ENCODE data around the gene CCL1.

The CCL1 gene

DNA sequence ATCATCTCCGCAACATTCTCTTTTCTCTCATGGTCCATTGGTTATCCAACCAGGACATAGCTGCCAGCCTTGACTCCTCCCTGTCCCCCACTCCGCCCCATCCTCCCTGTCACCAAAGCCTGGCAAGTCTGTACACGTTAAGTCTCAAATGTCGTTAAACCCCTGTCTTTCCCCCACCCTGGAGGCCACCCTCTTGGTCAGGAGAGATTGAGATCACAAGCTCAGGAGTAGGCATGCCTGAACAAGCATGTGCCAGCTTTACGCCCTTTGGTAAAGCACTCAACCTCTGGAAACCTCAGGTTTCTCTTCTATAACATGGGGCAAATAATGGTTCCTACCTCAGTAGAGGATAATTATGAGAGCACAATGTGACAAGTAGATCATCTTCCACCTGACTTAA lies 38.1 kb upstream of the CCL1 start:
- TF ChIP-seq, protein P1, sequence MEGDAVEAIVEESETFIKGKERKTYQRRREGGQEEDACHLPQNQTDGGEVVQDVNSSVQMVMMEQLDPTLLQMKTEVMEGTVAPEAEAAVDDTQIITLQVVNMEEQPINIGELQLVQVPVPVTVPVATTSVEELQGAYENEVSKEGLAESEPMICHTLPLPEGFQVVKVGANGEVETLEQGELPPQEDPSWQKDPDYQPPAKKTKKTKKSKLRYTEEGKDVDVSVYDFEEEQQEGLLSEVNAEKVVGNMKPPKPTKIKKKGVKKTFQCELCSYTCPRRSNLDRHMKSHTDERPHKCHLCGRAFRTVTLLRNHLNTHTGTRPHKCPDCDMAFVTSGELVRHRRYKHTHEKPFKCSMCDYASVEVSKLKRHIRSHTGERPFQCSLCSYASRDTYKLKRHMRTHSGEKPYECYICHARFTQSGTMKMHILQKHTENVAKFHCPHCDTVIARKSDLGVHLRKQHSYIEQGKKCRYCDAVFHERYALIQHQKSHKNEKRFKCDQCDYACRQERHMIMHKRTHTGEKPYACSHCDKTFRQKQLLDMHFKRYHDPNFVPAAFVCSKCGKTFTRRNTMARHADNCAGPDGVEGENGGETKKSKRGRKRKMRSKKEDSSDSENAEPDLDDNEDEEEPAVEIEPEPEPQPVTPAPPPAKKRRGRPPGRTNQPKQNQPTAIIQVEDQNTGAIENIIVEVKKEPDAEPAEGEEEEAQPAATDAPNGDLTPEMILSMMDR (IDR thresholded peaks at IDR 0.05; ENCODE audit: low read depth, low read length, poor library complexity, severe bottlenecking): no peak
- TF ChIP-seq EZH2phosphoT487 (IDR thresholded peaks at IDR 0.05; ENCODE audit: borderline replicate concordance, low read length): no peak
- Histone ChIP-seq H3K27me3 (ENCODE audit: control insufficient read depth, low read length) (peaks cover 11% of the 10 kb centered on the region; the same call in 1 of the 2 replicates), H3K4me1 (ENCODE audit: control insufficient read depth, low read length) (peaks cover 15% of the 10 kb centered on the region)

DNA sequence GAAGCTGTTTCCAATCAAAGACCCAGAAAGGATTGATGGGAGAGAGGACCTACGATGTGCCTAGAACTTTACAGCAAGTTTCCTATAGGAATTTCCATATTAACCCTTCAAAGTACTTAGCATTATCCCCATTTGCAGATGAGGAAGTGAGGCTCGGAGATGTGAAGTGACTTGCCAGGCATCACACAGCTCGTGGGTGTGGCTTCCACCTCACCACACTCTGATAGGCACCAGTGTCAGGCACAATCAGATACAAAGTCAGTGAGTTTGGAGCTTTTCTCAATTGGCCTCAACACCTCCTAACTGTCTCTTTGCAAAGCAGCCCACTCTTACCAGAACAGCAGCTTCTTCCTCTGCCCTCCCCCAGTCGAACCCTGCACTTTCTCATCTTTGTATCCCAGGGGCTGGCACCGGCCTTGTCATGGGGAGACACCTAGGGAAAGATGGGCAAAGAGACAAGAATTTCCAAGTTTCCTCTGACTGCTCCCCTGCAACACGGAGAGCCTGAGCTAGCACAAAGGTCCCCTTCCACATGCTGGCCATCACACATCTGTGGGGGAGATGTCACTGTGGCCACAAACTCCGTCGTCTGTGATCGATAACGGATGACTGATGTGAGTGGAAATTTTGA lies 37.4 kb upstream of the CCL1 start:
- Histone ChIP-seq H3K4me2 (ENCODE audit: low read length) (no peak overlapping the region), H3K27me3 (ENCODE audit: control insufficient read depth, low read length) (peaks cover 12% of the 10 kb centered on the region; the same call in 1 of the 2 replicates), H4K20me1 (ENCODE audit: control insufficient read depth, insufficient read depth, low read depth, low read length) (no peaks in the 10 kb centered on the region), H3K36me3 (ENCODE audit: control insufficient read depth, low read length) (no peaks in the 10 kb centered on the region), H3K27ac (ENCODE audit: low read depth, low read length) (no peak overlapping the region), H3K4me1 (ENCODE audit: control insufficient read depth, low read length) (peaks cover 15% of the 10 kb centered on the region), H3K4me3 (ENCODE audit: low read length) (no peak overlapping the region), H3K79me2 (ENCODE audit: control insufficient read depth, low read length) (no peaks in the 10 kb centered on the region), H3K9me2 (replicated peaks; ENCODE audit: control insufficient read depth, low read length) (no peaks in the 10 kb centered on the region), H3F3A (ENCODE audit: control insufficient read depth, insufficient read depth) (no peaks in the 10 kb centered on the region), H3K9me3 (ENCODE audit: control insufficient read depth, insufficient read depth, low read length) (no peaks in the 10 kb centered on the region)
- TF ChIP-seq, protein P1 (IDR thresholded peaks at IDR 0.05; ENCODE audit: low read depth, low read length, poor library complexity, severe bottlenecking): no peak
- no peak for TF ChIP-seq EZH2phosphoT487 (IDR thresholded peaks at IDR 0.05; ENCODE audit: borderline replicate concordance, low read length)

More for the DNA sequence above, 38.1 kb upstream of the CCL1 start:
- Histone ChIP-seq H3K4me2 (ENCODE audit: low read length) (no peak overlapping the region), H4K20me1 (ENCODE audit: control insufficient read depth, insufficient read depth, low read depth, low read length) (no peaks in the 10 kb centered on the region), H3K27ac (ENCODE audit: low read depth, low read length) (no peak overlapping the region), H3K36me3 (ENCODE audit: control insufficient read depth, low read length) (no peaks in the 10 kb centered on the region), H3F3A (ENCODE audit: control insufficient read depth, insufficient read depth) (no peaks in the 10 kb centered on the region), H3K79me2 (ENCODE audit: control insufficient read depth, low read length) (no peaks in the 10 kb centered on the region), H3K9me3 (ENCODE audit: control insufficient read depth, insufficient read depth, low read length) (no peaks in the 10 kb centered on the region), H3K4me3 (ENCODE audit: low read length) (no peak overlapping the region), H3K9me2 (replicated peaks; ENCODE audit: control insufficient read depth, low read length) (no peaks in the 10 kb centered on the region)

DNA sequence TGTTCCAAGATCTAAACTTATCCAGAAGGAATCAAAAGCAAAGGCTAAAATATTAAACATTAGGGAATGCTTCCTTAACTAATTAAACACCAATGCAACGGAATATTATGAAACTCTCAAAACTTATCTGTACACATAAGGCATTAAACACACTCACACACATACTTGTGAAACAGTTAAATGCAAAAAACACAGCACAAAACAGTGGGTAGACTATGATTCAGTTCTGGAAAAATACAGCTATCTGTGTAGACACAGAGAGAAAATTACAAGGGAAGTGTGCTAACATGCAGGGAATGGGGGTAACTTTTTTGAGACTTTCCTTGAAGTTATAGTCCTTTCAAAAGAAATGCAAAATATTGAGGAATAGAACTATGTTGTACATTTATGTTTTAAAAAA lies 36.7 kb upstream of the CCL1 start:
- H3K9me2 ChIP-seq (replicated peaks; ENCODE audit: control insufficient read depth, low read length): no peaks in the 10 kb centered on the region
- no peaks in the 10 kb centered on the region for H3K79me2 ChIP-seq (ENCODE audit: control insufficient read depth, low read length)
- no peaks in the 10 kb centered on the region for H4K20me1 ChIP-seq (ENCODE audit: control insufficient read depth, insufficient read depth, low read depth, low read length)
- TF ChIP-seq, protein P1 (IDR thresholded peaks at IDR 0.05; ENCODE audit: low read depth, low read length, poor library complexity, severe bottlenecking): no peak
- no peak for TF ChIP-seq EZH2phosphoT487 (IDR thresholded peaks at IDR 0.05; ENCODE audit: borderline replicate concordance, low read length)
- no peak overlapping the region for H3K4me3 ChIP-seq (ENCODE audit: low read length)
- no peak overlapping the region for H3K27ac ChIP-seq (ENCODE audit: low read depth, low read length)
- no peaks in the 10 kb centered on the region for H3F3A ChIP-seq (ENCODE audit: control insufficient read depth, insufficient read depth)
- H3K36me3 ChIP-seq (ENCODE audit: control insufficient read depth, low read length): no peaks in the 10 kb centered on the region
- H3K27me3 ChIP-seq (ENCODE audit: control insufficient read depth, low read length): peaks cover 12% of the 10 kb centered on the region; the same call in 1 of the 2 replicates
- peaks cover 15% of the 10 kb centered on the region for H3K4me1 ChIP-seq (ENCODE audit: control insufficient read depth, low read length)
- no peaks in the 10 kb centered on the region for H3K9me3 ChIP-seq (ENCODE audit: control insufficient read depth, insufficient read depth, low read length)
- no peak overlapping the region for H3K4me2 ChIP-seq (ENCODE audit: low read length)
